Subcutaneous preadipocyte (primary cell): ENCODE data around the gene MAP4K3. TPM values are rescaled to one million over a fixed set of nuclear protein-coding genes. Genes with fewer than 3 reads are reported as not detected.

ENCODE experiments used
- small RNA-seq: library from RNA; depleted of rRNA; stranded (forward); fragments of <200 nt; gene quantifications from one replicate; pipeline ENCODE3, GENCODE V24; 2012
- total RNA-seq: library from RNA; depleted of rRNA; stranded (reverse); fragments of >200 nt; gene quantifications from 2 replicates; pipeline ENCODE4 v1.2.3, GENCODE V29; 2012

MAP4K3 gene
- 40.4 and 99.1 TPM in 2 replicates for total RNA-seq

DNA sequence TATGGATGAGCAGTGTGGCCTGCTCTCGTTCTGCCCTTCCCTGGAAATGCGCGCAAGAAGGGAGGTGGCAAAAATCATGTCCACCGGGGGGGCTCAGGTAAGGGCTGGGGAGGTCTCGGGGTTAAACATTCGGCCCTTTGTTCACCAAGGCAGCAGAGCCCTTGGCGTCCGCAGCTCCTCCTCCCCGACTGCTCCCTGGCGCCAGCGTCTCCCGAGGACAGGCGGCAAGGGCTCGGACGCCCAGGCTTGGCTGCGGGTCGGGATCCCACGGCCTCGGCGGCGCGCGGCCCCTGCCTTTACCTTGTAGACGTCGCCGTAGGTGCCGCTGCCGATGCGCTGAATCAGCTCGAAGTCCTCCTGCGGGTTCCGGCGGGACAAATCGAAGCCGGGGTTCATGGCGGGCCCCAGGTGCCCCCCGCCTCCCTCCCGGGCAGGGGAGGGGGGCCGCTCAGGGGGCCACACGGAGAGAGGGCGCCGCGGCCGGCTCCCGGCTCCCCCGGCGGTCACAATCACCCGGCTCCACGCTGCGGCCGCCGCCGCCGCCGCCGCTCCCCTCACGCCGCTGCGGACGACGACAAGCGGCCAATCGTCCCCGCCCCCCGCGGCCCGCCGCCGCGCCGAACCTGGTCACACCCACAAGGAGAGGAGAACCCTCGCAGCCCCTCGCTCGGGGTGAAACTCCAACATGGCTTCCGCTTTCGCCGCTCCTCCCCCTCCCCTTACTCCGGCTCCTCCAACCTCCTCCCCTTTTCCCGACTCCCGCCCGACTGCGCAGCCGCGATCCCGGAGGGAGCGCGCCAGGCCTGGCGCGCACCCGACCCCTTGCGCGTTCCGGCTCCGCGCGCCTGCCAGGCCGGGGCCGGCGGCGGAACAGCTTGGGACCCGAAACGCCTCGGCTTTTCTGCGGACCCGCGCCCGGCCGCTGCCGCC, at the start of gene MAP4K3:
TSS of gene MAP4K3 (minus strand) at position 694 of the 930 bp plus-strand sequence. CDS start at position 396, 298 bp downstream.

DNA sequence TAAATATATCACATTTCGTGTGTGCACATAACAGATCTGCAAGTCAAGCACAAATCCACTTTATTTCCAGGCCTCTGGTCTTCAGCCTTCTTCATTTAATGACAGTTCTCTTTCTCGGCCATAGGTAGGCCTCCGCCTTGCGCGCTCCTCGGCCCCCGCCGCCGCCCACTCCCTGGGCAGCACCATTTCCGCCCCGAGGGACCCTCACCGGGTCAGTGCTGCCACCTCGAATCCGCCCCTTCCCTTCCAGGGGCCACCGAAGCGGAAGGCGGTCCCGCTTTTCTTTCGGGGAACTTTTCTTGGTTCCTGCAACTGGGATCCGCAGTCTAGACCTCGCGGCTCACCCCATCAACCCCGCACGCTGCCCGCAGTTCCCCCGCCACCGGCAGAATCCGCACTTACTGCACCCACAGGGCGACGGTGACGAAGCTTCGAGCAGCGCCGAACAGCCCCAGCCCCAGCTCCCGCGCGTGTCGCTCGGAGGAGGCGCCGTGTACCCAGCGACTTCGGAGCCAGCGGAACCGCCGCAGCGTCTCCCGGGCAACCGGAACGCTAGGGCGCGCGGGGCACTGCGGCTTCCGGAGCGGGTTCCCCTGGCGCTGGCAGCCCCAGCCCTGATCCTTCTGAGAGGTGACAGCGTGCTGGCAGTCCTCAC, 193.5 kb downstream of the MAP4K3 start, which contains the start of gene CDKL4:
TSS of gene CDKL4 (minus strand) at position 502 of the 655 bp plus-strand sequence.

Small RNA genes within 50 kb of the gene (small RNA-seq; reads per million reads assigned to genes)
- not detected for gene RF00272

Other genes starting within 250 kb of the MAP4K3 start
- 1.2 and 1.5 TPM in 2 replicates for gene CDKL4, start 193.3 kb downstream of the MAP4K3 start, total RNA-seq
- gene TMEM178A, start 228.6 kb upstream of the MAP4K3 start, total RNA-seq: 0.39 TPM in 1 of 2 replicates, not detected in the other